ENCODE results near the gene TMEM229B. TPM values are rescaled to one million over a fixed set of nuclear protein-coding genes. Genes with fewer than 3 reads are reported as not detected.

TMEM229B gene
- total and polyA plus RNA-seq, 2 experiments from 2014 or later: 18.3 to 25.6 TPM

GRCh38 chr14:67524634-67524963 lies 36.1 kb upstream of the TMEM229B start:
- Histone ChIP-seq H3K4me2 (no peak overlapping the region), H2AFZ (no peak overlapping the region), H3K9me3 (ENCODE audit: low read depth) (no peaks in the 10 kb centered on the region), H4K20me1 (ENCODE audit: insufficient read depth, poor library complexity, severe bottlenecking) (no peaks in the 10 kb centered on the region), H3K79me2 (no peaks in the 10 kb centered on the region), H3K36me3 (replicated peaks; ENCODE audit: insufficient read depth, low read depth) (no peaks in the 10 kb centered on the region), H3K9me2 (replicated peaks; ENCODE audit: insufficient read depth) (no peaks in the 10 kb centered on the region), H3K27me3 (peaks cover 7% of the 10 kb centered on the region), H3K4me1 (ENCODE audit: insufficient read depth) (no peaks in the 10 kb centered on the region), H3K27ac (no peak overlapping the region), H3K4me3 (no peak overlapping the region)
- no peak for DNase-seq (ENCODE audit: low spot score)
- WGBS (ENCODE audit: low lambda C conversion rate, missing lambda C conversion rate): 79% methylated on average over 3 of the region's 3 CpGs
- TF ChIP-seq EZH2 (IDR thresholded peaks at IDR 0.05; ENCODE audit: borderline replicate concordance) (no peak), EZH2phosphoT487 (IDR thresholded peaks at IDR 0.05; ENCODE audit: low read depth, severe bottlenecking, unreplicated experiment) (no peak), CTCF (IDR thresholded peaks at IDR 0.05; ENCODE audit: poor library complexity) (no peak)

GRCh38 chr14:67523764-67524633 lies 35.5 kb upstream of the TMEM229B start:
- peaks cover 8% of the 10 kb centered on the region for H3K27me3 ChIP-seq
- no peak for DNase-seq (ENCODE audit: low spot score)
- H3K36me3 ChIP-seq (replicated peaks; ENCODE audit: insufficient read depth, low read depth): no peaks in the 10 kb centered on the region
- H3K9me2 ChIP-seq (replicated peaks; ENCODE audit: insufficient read depth): no peaks in the 10 kb centered on the region
- TF ChIP-seq EZH2 (IDR thresholded peaks at IDR 0.05; ENCODE audit: borderline replicate concordance): no peak
- TF ChIP-seq CTCF (IDR thresholded peaks at IDR 0.05; ENCODE audit: poor library complexity): no peak
- no peak for TF ChIP-seq EZH2phosphoT487 (IDR thresholded peaks at IDR 0.05; ENCODE audit: low read depth, severe bottlenecking, unreplicated experiment)
- H3K9me3 ChIP-seq (ENCODE audit: low read depth): no peaks in the 10 kb centered on the region
- no peaks in the 10 kb centered on the region for H3K79me2 ChIP-seq
- H2AFZ ChIP-seq: no peak overlapping the region
- no peaks in the 10 kb centered on the region for H3K4me1 ChIP-seq (ENCODE audit: insufficient read depth)
- no peak overlapping the region for H3K4me3 ChIP-seq
- no peak overlapping the region for H3K27ac ChIP-seq
- H4K20me1 ChIP-seq (ENCODE audit: insufficient read depth, poor library complexity, severe bottlenecking): no peaks in the 10 kb centered on the region
- WGBS (ENCODE audit: low lambda C conversion rate, missing lambda C conversion rate): 85% methylated on average over 7 of the region's 7 CpGs
- no peak overlapping the region for H3K4me2 ChIP-seq

GRCh38 chr14:67522270-67522669 lies 33.7 kb upstream of the TMEM229B start:
- no peak overlapping the region for H3K4me3 ChIP-seq
- no peak overlapping the region for H2AFZ ChIP-seq
- no peaks in the 10 kb centered on the region for H3K4me1 ChIP-seq (ENCODE audit: insufficient read depth)
- H3K27ac ChIP-seq: no peak overlapping the region
- no peaks in the 10 kb centered on the region for H3K79me2 ChIP-seq
- TF ChIP-seq CTCF (IDR thresholded peaks at IDR 0.05; ENCODE audit: poor library complexity): no peak
- TF ChIP-seq EZH2 (IDR thresholded peaks at IDR 0.05; ENCODE audit: borderline replicate concordance): no peak
- no peak for TF ChIP-seq EZH2phosphoT487 (IDR thresholded peaks at IDR 0.05; ENCODE audit: low read depth, severe bottlenecking, unreplicated experiment)
- peaks cover 15% of the 10 kb centered on the region for H3K27me3 ChIP-seq
- H3K9me2 ChIP-seq (replicated peaks; ENCODE audit: insufficient read depth): no peaks in the 10 kb centered on the region
- no peak overlapping the region for H3K4me2 ChIP-seq
- no peaks in the 10 kb centered on the region for H3K9me3 ChIP-seq (ENCODE audit: low read depth)
- no peaks in the 10 kb centered on the region for H4K20me1 ChIP-seq (ENCODE audit: insufficient read depth, poor library complexity, severe bottlenecking)
- no peak for DNase-seq (ENCODE audit: low spot score)
- no peaks in the 10 kb centered on the region for H3K36me3 ChIP-seq (replicated peaks; ENCODE audit: insufficient read depth, low read depth)
- 57% methylated on average over 2 of the region's 2 CpGs for WGBS (ENCODE audit: low lambda C conversion rate, missing lambda C conversion rate)
